ENCODE measurements around the gene TMEM91. TPM values are rescaled to one million over a fixed set of nuclear protein-coding genes. Genes with fewer than 3 reads are reported as not detected.

TMEM91 gene
- total RNA-seq, 4 donors from 2014 or later, result 5.0 to 14.9 (median 9.0) TPM

DNA sequence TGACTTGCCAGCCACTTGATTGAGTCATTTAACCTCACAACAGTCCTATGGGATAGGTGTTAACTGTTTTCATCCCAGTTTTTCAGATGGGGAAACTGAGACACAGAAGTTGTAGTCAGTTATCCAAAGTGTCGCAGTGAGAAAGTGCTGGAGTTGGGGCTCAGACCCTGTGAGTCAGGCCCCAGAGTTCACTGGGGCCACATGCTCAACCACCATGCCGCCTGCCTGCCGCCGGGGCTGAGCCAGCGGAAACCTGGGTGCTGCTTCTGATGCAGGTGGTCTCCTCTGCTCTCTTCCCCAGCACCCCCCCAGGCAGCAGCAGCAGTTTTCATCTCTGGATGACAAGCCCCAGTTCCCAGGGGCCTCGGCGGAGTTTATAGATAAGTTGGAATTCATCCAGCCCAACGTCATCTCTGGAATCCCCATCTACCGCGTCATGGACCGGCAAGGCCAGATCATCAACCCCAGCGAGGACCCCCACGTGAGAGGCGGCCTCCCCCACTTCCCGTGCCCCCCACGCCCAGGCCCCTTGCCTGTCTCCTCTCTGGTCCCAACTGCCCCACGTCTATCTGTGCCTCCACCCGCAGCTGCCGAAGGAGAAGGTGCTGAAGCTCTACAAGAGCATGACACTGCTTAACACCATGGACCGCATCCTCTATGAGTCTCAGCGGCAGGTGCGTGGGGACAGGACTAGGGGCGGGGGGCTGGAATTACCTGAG is 34.2 kb downstream of the TMEM91 start:
- H3K27ac ChIP-seq, result peak overlapping the region in 1 of 3 donors; percentile 72
- H3K4me1 ChIP-seq, result peaks cover 27 to 76% of the 10 kb centered on the region in 2 donors
- peaks cover 6 to 18% of the 10 kb centered on the region in 2 donors for H3K36me3 ChIP-seq
- WGBS, 2 donors, result 95 to 97% methylated on average over 22 to 23 of the region's 23 CpGs
- no peak overlapping the region for H3K4me3 ChIP-seq (replicated peaks in 1 of 3)
- H3K9me3 ChIP-seq, result no peaks in the 10 kb centered on the region
- no peak for DNase-seq
- H3K27me3 ChIP-seq, result no peaks in the 10 kb centered on the region
- TF ChIP-seq, protein P1, sequence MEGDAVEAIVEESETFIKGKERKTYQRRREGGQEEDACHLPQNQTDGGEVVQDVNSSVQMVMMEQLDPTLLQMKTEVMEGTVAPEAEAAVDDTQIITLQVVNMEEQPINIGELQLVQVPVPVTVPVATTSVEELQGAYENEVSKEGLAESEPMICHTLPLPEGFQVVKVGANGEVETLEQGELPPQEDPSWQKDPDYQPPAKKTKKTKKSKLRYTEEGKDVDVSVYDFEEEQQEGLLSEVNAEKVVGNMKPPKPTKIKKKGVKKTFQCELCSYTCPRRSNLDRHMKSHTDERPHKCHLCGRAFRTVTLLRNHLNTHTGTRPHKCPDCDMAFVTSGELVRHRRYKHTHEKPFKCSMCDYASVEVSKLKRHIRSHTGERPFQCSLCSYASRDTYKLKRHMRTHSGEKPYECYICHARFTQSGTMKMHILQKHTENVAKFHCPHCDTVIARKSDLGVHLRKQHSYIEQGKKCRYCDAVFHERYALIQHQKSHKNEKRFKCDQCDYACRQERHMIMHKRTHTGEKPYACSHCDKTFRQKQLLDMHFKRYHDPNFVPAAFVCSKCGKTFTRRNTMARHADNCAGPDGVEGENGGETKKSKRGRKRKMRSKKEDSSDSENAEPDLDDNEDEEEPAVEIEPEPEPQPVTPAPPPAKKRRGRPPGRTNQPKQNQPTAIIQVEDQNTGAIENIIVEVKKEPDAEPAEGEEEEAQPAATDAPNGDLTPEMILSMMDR (IDR thresholded peaks at IDR 0.05), result no peak
- no peak for TF ChIP-seq POLR2A (IDR thresholded peaks at IDR 0.05)
- intact Hi-C loops (cut with DNase I), result no loop called here

DNA sequence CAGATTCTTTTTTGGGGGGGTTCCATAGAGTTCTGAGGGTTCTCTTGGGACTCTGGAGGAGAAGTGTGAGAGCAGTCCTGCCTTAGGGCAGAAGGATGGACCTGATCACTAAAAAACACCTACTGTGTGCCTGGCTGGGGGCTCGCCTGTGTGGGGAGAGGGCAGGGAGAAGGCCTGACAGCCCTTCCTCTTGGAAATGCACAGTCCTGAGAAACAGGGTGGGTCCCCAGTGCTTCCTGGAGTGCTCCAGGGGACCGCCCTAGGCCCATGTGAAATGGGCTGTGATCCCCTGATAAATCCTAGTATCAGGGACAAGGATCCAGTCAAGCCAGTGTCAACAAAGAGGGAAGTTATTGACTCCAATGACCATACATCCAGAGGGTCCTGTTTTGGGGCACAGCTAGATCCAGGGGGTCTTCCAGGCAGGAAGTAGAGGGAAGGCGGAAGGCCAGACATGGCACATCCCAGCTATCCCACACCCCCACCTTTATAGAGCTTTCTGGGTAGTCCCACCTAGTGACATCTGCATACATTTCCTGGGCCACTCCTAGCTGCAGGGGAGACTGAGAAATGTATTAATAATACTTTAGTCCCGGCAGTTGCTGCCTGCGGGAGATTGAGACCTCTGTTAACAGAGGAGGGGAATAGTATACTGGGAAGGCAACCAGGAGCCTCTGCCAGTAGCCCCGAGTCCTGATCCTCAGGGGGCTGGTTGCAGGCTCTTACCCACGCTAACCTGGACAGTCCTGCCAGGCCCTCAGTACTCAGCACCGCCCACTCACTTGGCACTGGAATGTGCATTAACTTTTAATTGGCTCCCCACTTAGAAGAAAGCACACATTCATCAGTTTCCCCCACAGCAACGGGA is 35.0 kb downstream of the TMEM91 start:
- Histone ChIP-seq H3K4me1 (peaks cover 27 to 72% of the 10 kb centered on the region in 2 donors), H3K9me3 (no peaks in the 10 kb centered on the region), H3K27ac (no peak overlapping the region), H3K4me3 (replicated peaks in 1 of 3) (no peak overlapping the region), H3K36me3 (peaks cover 6 to 20% of the 10 kb centered on the region in 2 donors), H3K27me3 (no peaks in the 10 kb centered on the region)
- no peak for DNase-seq
- intact Hi-C loops (cut with DNase I), result no loop called here
- TF ChIP-seq, protein P1 (IDR thresholded peaks at IDR 0.05), result no peak
- TF ChIP-seq POLR2A (IDR thresholded peaks at IDR 0.05), result no peak
- WGBS, 2 donors, result 63 to 64% methylated on average over 9 of the region's 9 CpGs

DNA sequence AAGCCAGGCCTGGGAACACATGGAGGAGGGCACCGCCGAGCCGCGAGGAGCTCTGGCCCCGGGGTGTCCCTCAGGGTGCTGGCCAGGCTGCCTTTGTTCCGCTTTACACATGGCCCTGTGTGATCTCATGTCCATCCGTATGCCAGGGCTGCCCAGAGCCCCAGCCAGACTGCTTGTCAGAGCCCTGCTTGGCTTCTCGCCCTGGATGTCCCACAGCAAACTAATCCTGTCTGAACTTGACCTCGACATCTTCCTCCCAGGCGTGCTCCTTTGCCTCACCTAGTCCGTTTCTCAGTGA is 35.6 kb downstream of the TMEM91 start:
- Histone ChIP-seq H3K27me3 (no peaks in the 10 kb centered on the region), H3K9me3 (no peaks in the 10 kb centered on the region), H3K27ac (no peak overlapping the region), H3K4me1 (peaks cover 25 to 67% of the 10 kb centered on the region in 2 donors), H3K36me3 (peaks cover 6 to 23% of the 10 kb centered on the region in 2 donors), H3K4me3 (replicated peaks in 1 of 3) (no peak overlapping the region)
- peak in 1 of 2 donors; percentile 15 for DNase-seq
- intact Hi-C loops (cut with DNase I), result no loop called here
- TF ChIP-seq, protein P1 (IDR thresholded peaks at IDR 0.05), result no peak
- TF ChIP-seq POLR2A (IDR thresholded peaks at IDR 0.05), result no peak
- 78 to 91% methylated on average over 11 of the region's 11 CpGs for WGBS, 2 donors

DNA sequence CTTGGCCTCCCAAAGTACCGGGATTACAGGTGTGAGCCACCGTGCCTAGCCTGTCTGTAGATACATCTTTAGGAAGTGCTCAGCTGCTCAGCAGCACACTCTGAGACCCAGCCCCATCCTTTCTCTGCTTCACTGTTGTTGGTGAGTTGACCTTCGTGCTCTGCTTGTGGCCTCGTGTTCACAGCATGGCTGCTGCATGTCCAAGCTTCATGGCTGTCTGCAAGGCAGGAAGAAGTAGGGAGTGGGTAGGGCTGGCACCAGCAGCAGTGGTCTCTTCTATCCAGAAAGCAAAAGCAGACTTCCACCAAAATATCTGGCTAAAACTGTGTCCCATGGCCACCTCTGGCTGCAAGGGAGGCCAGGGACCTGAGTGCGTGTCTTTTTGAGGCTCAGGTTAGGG is 36.6 kb downstream of the TMEM91 start:
- Histone ChIP-seq H3K36me3 (peaks cover 14 to 24% of the 10 kb centered on the region in 2 donors), H3K9me3 (no peaks in the 10 kb centered on the region), H3K4me3 (replicated peaks in 1 of 3) (no peak overlapping the region), H3K4me1 (peaks cover 16 to 56% of the 10 kb centered on the region in 2 donors), H3K27me3 (no peaks in the 10 kb centered on the region), H3K27ac (no peak overlapping the region)
- 96 to 98% methylated on average over 5 of the region's 5 CpGs for WGBS, 2 donors
- TF ChIP-seq POLR2A (IDR thresholded peaks at IDR 0.05), result no peak
- TF ChIP-seq, protein P1 (IDR thresholded peaks at IDR 0.05), result no peak
- intact Hi-C loops (cut with DNase I), result no loop called here
- no peak for DNase-seq

DNA sequence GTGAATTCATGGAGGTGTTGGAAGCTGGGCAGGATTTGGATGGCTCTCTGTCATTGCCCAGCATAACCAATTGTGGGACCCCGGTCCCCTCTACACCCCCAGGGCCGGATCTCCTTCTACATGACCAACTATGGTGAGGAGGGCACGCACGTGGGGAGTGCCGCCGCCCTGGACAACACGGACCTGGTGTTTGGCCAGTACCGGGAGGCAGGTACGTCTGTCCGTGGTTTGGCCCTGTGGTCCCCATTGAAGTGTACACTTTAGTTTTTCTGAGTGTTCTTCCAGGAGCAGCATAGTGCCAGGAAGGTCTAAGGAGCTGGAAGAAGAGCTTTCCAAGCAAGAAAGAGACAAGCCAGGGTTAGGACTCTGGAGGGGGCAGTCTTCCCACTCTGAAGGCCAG is 37.6 kb downstream of the TMEM91 start:
- Histone ChIP-seq H3K27me3 (no peaks in the 10 kb centered on the region), H3K27ac (peak overlapping the region in 1 of 3 donors; percentile 70), H3K9me3 (no peaks in the 10 kb centered on the region), H3K36me3 (peaks cover 17 to 26% of the 10 kb centered on the region in 2 donors), H3K4me3 (replicated peaks in 1 of 3) (no peak overlapping the region), H3K4me1 (peaks cover 13 to 46% of the 10 kb centered on the region in 2 donors)
- TF ChIP-seq, protein P1 (IDR thresholded peaks at IDR 0.05), result no peak
- no peak for TF ChIP-seq POLR2A (IDR thresholded peaks at IDR 0.05)
- WGBS, 2 donors, result 79 to 90% methylated on average over 2 to 8 of the region's 10 CpGs
- intact Hi-C loops (cut with DNase I), result no loop called here
- DNase-seq, result no peak
